ENCODE measurements around the gene RAB17. TPM values are rescaled to one million over a fixed set of nuclear protein-coding genes. Genes with fewer than 3 reads are reported as not detected.

Gene RAB17
- total and polyA plus RNA-seq, 2 of the 4 experiments (the other 2 are of a cell fraction): 0.41 TPM; not detected in 1

DNA sequence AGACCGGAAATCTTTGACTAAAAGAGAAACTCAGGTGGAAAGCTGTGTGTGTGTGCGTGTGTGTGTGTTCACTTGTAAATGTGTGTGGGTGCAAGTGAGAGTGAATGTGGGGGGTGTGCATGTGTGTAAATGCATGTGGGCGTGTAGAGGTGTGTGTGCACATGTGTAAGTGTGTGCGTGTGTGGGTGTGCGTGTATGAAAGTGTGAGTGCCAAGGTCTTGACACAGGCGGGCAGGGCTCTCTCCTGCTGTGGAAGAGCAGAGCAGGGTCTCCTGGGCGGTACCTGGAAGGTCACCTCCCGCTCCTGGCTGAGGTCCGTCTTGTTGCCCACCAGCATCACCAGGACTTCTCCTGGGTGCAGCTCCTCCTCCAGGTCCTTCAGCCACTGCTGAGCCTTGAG, 13.6 kb downstream of the RAB17 start:
- no peak overlapping the region for H2BK15ac ChIP-seq (ENCODE audit: low read depth, low read length)
- BruUV-seq (replicated peaks): no TSS peak
- no peaks in the 10 kb centered on the region for H4K20me1 ChIP-seq (ENCODE audit: insufficient read depth, low read length)
- no peak overlapping the region for H2AK9ac ChIP-seq (replicated peaks; ENCODE audit: low read depth, low read length, poor library complexity)
- no peaks in the 10 kb centered on the region for H3K9me1 ChIP-seq (ENCODE audit: insufficient read depth, low read length)
- H3K9ac ChIP-seq (ENCODE audit: low read depth, low read length): no peak overlapping the region
- no peak overlapping the region for H3K18ac ChIP-seq (ENCODE audit: low read depth, low read length)
- no peak overlapping the region for H3K4me2 ChIP-seq (ENCODE audit: low read depth, low read length)
- peaks cover 0 to 4% of the 10 kb centered on the region in 2 experiments; a peak in 1 of 4 replicates for H3K79me1 ChIP-seq (ENCODE audit: low read depth in 1 of 2, low read length in 2 of 2)
- no peak overlapping the region for H3K23ac ChIP-seq (ENCODE audit: low read depth, low read length)
- WGBS, 2 experiments (ENCODE audit: extremely low coverage in 2 of 2, insufficient read length in 1 of 2): 100% methylated on average over 2 of the region's 9 CpGs; no CpG with 5 or more reads in 1 of the 2 experiments
- H2BK20ac ChIP-seq (ENCODE audit: low read depth, low read length): no peak overlapping the region
- ATAC-seq (ENCODE audit: low read depth) (no peak), DNase-seq (no peak)
- H3K9me3 ChIP-seq (ENCODE audit: control insufficient read depth, insufficient read depth, low read length): no peaks in the 10 kb centered on the region
- no peak for TF ChIP-seq RAD21 (IDR thresholded peaks at IDR 0.05; ENCODE audit: low read length)
- no peak for TF ChIP-seq POLR2A (IDR thresholded peaks at IDR 0.05; ENCODE audit: low read depth, low read length)
- TF ChIP-seq SMC3 (IDR thresholded peaks at IDR 0.05; ENCODE audit: low read depth, low read length): no peak
- TF ChIP-seq, protein P1, sequence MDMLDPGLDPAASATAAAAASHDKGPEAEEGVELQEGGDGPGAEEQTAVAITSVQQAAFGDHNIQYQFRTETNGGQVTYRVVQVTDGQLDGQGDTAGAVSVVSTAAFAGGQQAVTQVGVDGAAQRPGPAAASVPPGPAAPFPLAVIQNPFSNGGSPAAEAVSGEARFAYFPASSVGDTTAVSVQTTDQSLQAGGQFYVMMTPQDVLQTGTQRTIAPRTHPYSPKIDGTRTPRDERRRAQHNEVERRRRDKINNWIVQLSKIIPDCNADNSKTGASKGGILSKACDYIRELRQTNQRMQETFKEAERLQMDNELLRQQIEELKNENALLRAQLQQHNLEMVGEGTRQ (IDR thresholded peaks at IDR 0.05; ENCODE audit: low read depth, low read length): no peak
- TF ChIP-seq NFE2L2 (IDR thresholded peaks at IDR 0.05; ENCODE audit: low read depth, low read length): no peak
- no peak for TF ChIP-seq RCOR1 (IDR thresholded peaks at IDR 0.05; ENCODE audit: insufficient replicate concordance, low read length)
- TF ChIP-seq RFX5 (IDR thresholded peaks at IDR 0.05; ENCODE audit: low read depth, low read length): no peak
- no peak for TF ChIP-seq FOS (IDR thresholded peaks at IDR 0.05; ENCODE audit: low read depth, low read length)
- no peak for TF ChIP-seq BHLHE40 (IDR thresholded peaks at IDR 0.05; ENCODE audit: low read depth, low read length)
- TF ChIP-seq, protein P2, sequence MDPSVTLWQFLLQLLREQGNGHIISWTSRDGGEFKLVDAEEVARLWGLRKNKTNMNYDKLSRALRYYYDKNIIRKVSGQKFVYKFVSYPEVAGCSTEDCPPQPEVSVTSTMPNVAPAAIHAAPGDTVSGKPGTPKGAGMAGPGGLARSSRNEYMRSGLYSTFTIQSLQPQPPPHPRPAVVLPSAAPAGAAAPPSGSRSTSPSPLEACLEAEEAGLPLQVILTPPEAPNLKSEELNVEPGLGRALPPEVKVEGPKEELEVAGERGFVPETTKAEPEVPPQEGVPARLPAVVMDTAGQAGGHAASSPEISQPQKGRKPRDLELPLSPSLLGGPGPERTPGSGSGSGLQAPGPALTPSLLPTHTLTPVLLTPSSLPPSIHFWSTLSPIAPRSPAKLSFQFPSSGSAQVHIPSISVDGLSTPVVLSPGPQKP (IDR thresholded peaks at IDR 0.05; ENCODE audit: borderline replicate concordance, low read depth, low read length): no peak
- TF ChIP-seq CHD1 (IDR thresholded peaks at IDR 0.05; ENCODE audit: low read depth, low read length): no peak
- TF ChIP-seq, protein P3, sequence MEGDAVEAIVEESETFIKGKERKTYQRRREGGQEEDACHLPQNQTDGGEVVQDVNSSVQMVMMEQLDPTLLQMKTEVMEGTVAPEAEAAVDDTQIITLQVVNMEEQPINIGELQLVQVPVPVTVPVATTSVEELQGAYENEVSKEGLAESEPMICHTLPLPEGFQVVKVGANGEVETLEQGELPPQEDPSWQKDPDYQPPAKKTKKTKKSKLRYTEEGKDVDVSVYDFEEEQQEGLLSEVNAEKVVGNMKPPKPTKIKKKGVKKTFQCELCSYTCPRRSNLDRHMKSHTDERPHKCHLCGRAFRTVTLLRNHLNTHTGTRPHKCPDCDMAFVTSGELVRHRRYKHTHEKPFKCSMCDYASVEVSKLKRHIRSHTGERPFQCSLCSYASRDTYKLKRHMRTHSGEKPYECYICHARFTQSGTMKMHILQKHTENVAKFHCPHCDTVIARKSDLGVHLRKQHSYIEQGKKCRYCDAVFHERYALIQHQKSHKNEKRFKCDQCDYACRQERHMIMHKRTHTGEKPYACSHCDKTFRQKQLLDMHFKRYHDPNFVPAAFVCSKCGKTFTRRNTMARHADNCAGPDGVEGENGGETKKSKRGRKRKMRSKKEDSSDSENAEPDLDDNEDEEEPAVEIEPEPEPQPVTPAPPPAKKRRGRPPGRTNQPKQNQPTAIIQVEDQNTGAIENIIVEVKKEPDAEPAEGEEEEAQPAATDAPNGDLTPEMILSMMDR (conservative IDR thresholded peaks at IDR 0.05; ENCODE audit: low read depth, low read length): no peak
- H3K27me3 ChIP-seq (ENCODE audit: control insufficient read depth, insufficient read depth, low read length): peaks cover 4% of the 10 kb centered on the region; the same call in 1 of the 2 replicates
- no peak overlapping the region for H3K56ac ChIP-seq (ENCODE audit: extremely low read depth, insufficient read depth, low read length)
- H3K4me1 ChIP-seq (ENCODE audit: control insufficient read depth, insufficient read depth, low read length): peaks cover 7% of the 10 kb centered on the region; the same call in 1 of the 2 replicates
- H3K27ac ChIP-seq (ENCODE audit: insufficient read depth, low read length): no peak overlapping the region
- H2BK5ac ChIP-seq (ENCODE audit: low read depth, low read length, poor library complexity, severe bottlenecking): no peak overlapping the region
- H3K4me3 ChIP-seq (ENCODE audit: insufficient read depth, low read depth, low read length): no peak overlapping the region
- no peak overlapping the region for H2AFZ ChIP-seq (replicated peaks; ENCODE audit: low read length, poor library complexity)
- H4K91ac ChIP-seq (ENCODE audit: insufficient read depth, low read depth, low read length): no peak overlapping the region
- intact Hi-C loops (cut with micrococcal nuclease) (no loop called here), dilution Hi-C loops (cut with HindIII; ENCODE audit: low sequenced_read_pairs, unreplicated experiment) (no loop called here), in situ Hi-C loops (cut with MboI; ENCODE audit: low sequenced_read_pairs) (loop anchor here (10.0 kb wide), 1 partner anchor 162 kb away; the partner anchor contains the start of gene COL6A3)
- no peak overlapping the region for H4K5ac ChIP-seq (ENCODE audit: low read depth, low read length)
- no peaks in the 10 kb centered on the region for H3K36me3 ChIP-seq (ENCODE audit: control insufficient read depth, insufficient read depth, low read length)
- no peak overlapping the region for H2BK120ac ChIP-seq (ENCODE audit: low read depth, low read length)
- H3K4ac ChIP-seq (ENCODE audit: low read depth, low read length): no peak overlapping the region
- ChIA-PET POLR2A (ENCODE audit: unreplicated experiment) (no interaction called here), CTCF (interaction anchor here (1.0 kb wide), 1 partner anchor 64 kb away, joined by 4 read pairs; no protein-coding TSS in a partner anchor)
- H2AK5ac ChIP-seq (ENCODE audit: low read depth, low read length): no peak overlapping the region
- H3K14ac ChIP-seq (replicated peaks; ENCODE audit: low read depth, low read length): no peak overlapping the region
- no peak overlapping the region for H4K8ac ChIP-seq (ENCODE audit: low read depth in 2 of 2, low read length in 2 of 2)

Data from IMR-90 (cell line).